HepG2 (cell line): Measurements from ENCODE around the gene PPP1R15A. TPM values are rescaled to one million over a fixed set of nuclear protein-coding genes. Genes with fewer than 3 reads are reported as not detected.
"Not testable (repeated sequence)": the region's sequence is repeated elsewhere in the genome, so short reads cannot be mapped to it uniquely, and the experiment has no call there.

ENCODE experiments used
- ATAC-seq: fragments of 200-7000 bp; cut with Tn5 transposase; 3 replicates; pipeline ENCODE4 v1.9.1; 2020; ENCODE audit warnings: mild to moderate bottlenecking, moderate library complexity
- BruUV-seq: library from RNA; stranded (reverse); fragments of 400-500 nt; replicated peaks from 2 replicates; lab custom pipeline; 2021; lab: Mats Ljungman, UMichigan
- CTCF ChIA-PET: fragments of 300-600 bp; formaldehyde crosslinking; extraction: SDS; loops from one replicate; lab custom pipeline; 2021; ENCODE audit warnings: low total read pairs, inconsistent platforms, low intra/inter-chr PET ratio; lab: Yijun Ruan, JAX
- POLR2A ChIA-PET: fragments of 350-600 bp; sonication (Branson Sonifier 250); formaldehyde crosslinking; loops from one replicate; lab custom pipeline; 2020; ENCODE audit warnings: antibody characterized with exemption, inconsistent platforms; lab: Yijun Ruan, JAX
- DNase-seq: peaks from one replicate; pipeline ENCODE4 v3.0.0-alpha.2; 2015; ENCODE audit warnings: low spot score
- FAIRE-seq: peaks from 3 replicates; lab custom pipeline; 2011; peaks lifted over from hg19 to GRCh38; lab: Jason Lieb, UNC
- H2AFZ ChIP-seq: one replicate; pipeline ENCODE4 v1.6.1; 2011; ENCODE audit warnings: low read length, inconsistent platforms
- H3K27ac ChIP-seq: fragments of 300-600 bp; 3 replicates; pipeline ENCODE4 v1.8.0; 2011; ENCODE audit warnings: mixed run types, mild to moderate bottlenecking, mixed read lengths, low read length, inconsistent platforms; ENCODE audit not compliant: insufficient read depth; ENCODE audit errors: extremely low read length
- H3K27me3 ChIP-seq, 2 experiments: fragments of 200-600 bp in 1 of 2; 2 replicates in 1 of 2; 3 replicates in 1 of 2; pipeline versions ENCODE4 v1.6.0 to v1.8.0; 2011; ENCODE audit warnings: low read length in 2 of 2, mild to moderate bottlenecking in 2 of 2, moderate library complexity in 2 of 2, inconsistent platforms in 1 of 2; ENCODE audit not compliant: insufficient read depth in 2 of 2, control insufficient read depth in 1 of 2
- H3K36me3 ChIP-seq, 2 experiments: fragments of 200-600 bp in 1 of 2; replicated peaks in 1 of 2; 2 replicates in 1 of 2; 3 replicates in 1 of 2; pipeline versions ENCODE4 v1.5.1 to v1.8.0; 2011; ENCODE audit warnings: low read length in 2 of 2, inconsistent platforms in 1 of 2; ENCODE audit not compliant: insufficient read depth in 2 of 2, control insufficient read depth in 1 of 2
- H3K4me1 ChIP-seq: 2 replicates; pipeline ENCODE4 v1.5.1; 2012; ENCODE audit warnings: low read length, inconsistent platforms; ENCODE audit not compliant: insufficient read depth
- H3K4me2 ChIP-seq: 2 replicates; pipeline ENCODE4 v1.6.0; 2011; ENCODE audit warnings: low read depth, low read length, inconsistent platforms
- H3K4me3 ChIP-seq, 3 experiments: fragments of 200-600 bp in 1 of 3; sonication (generic), shearing (Covaris generic) in 1 of 3; replicated peaks in 1 of 3; 2 replicates each; pipeline ENCODE4 v1.5.1; 2011 to 2016; ENCODE audit warnings: low read length in 3 of 3, inconsistent platforms in 2 of 3, low read depth in 2 of 3, mild to moderate bottlenecking in 2 of 3, control low read depth in 1 of 3, mixed read lengths in 1 of 3; ENCODE audit not compliant: insufficient read depth in 1 of 3
- H3K79me2 ChIP-seq: one replicate; pipeline ENCODE4 v1.6.1; 2011; ENCODE audit warnings: low read length, inconsistent platforms; ENCODE audit not compliant: insufficient read depth
- H3K9ac ChIP-seq: 2 replicates; pipeline ENCODE4 v1.6.0; 2011; ENCODE audit warnings: mild to moderate bottlenecking, low read depth, low read length, inconsistent platforms; ENCODE audit not compliant: insufficient read depth
- H3K9me3 ChIP-seq: 2 replicates; pipeline ENCODE4 v1.5.1; 2012; ENCODE audit warnings: mild to moderate bottlenecking, low read length
- H4K20me1 ChIP-seq: 2 replicates; pipeline ENCODE4 v1.6.0; 2011; ENCODE audit warnings: inconsistent platforms, mild to moderate bottlenecking, low read length, moderate library complexity; ENCODE audit not compliant: insufficient read depth
- AGO2 ChIP-seq: fragments of 200-400 bp; formaldehyde crosslinking; optimal IDR thresholded peaks from 2 replicates; pipeline ENCODE3; 2017; ENCODE audit warnings: mild to moderate bottlenecking, low read depth, low read length, moderate library complexity
- ARHGAP35 ChIP-seq: sonication (generic); formaldehyde crosslinking; IDR thresholded peaks from 2 replicates; pipeline ENCODE4 v1.9.0; 2022; ENCODE audit warnings: mild to moderate bottlenecking, inconsistent platforms, moderate library complexity, missing genetic modification reagents, borderline replicate concordance
- CREM ChIP-seq, 2 experiments: sonication (generic) in 1 of 2; formaldehyde crosslinking in 1 of 2; IDR thresholded peaks; 2 replicates each; pipeline versions ENCODE4 v1.4.0 to v1.6.1; 2016 to 2020; ENCODE audit warnings: antibody characterized with exemption in 1 of 2, mild to moderate bottlenecking in 1 of 2, missing genetic modification reagents in 1 of 2
- HCFC1 ChIP-seq: fragments of 150-350 bp; IDR thresholded peaks from 2 replicates; pipeline ENCODE4 v1.6.1; 2014; ENCODE audit warnings: low read depth, low read length
- ZNF577 ChIP-seq: sonication (generic); formaldehyde crosslinking; IDR thresholded peaks from 2 replicates; pipeline ENCODE4 v1.4.0; 2020; ENCODE audit warnings: mild to moderate bottlenecking, low read depth, missing genetic modification reagents, borderline replicate concordance
- ZNF615 ChIP-seq: sonication (generic); formaldehyde crosslinking; IDR thresholded peaks from 2 replicates; pipeline ENCODE4 v1.5.0; 2020; ENCODE audit warnings: mild to moderate bottlenecking, missing genetic modification reagents, borderline replicate concordance
- WGBS: methylation state at CpG from one replicate; pipeline ENCODE4 v1.1.6; 2017; ENCODE audit warnings: low lambda C conversion rate; 5-methylcytosine and 5-hydroxymethylcytosine counted together
- in situ Hi-C: cut with HindIII; loops from 2 replicates; pipeline ENCODE4 v1.10.0; 2017; ENCODE audit warnings: low pct_unique_long_range_greater_than_20kb; ENCODE audit not compliant: extremely low pct_ligation_motif_present
- intact Hi-C: fragments of 100-400 bp; cut with micrococcal nuclease; formaldehyde crosslinking; loops from one replicate; pipeline ENCODE4 v1.10.0; 2022; ENCODE audit not compliant: unreplicated experiment
- polyA plus RNA-seq, 8 experiments: library from polyadenylated mRNA; depleted of rRNA in 3 of 8; stranded (reverse) in 7 of 8; unstranded in 1 of 8; fragments of >200 nt; fragmentation: Illumina TruSeq in 4 of 8; extraction: Trizol in 4 of 8; gene quantifications; 2 replicates each; pipeline versions ENCODE4 v1.2.1 to v1.2.3, GENCODE V29; 2011 to 2016; ENCODE audit warnings: low read depth in 4 of 8, missing spikeins in 1 of 8, mixed read lengths in 1 of 8; ENCODE audit not compliant: insufficient read depth in 1 of 8
- total RNA-seq, 5 experiments: library from RNA; depleted of rRNA; stranded (reverse); fragments of >200 nt; fragmentation: Illumina TruSeq; extraction: Trizol; gene quantifications; 2 replicates each; pipeline ENCODE4 v1.2.3, GENCODE V29; 2016; ENCODE audit warnings: low read depth in 1 of 5

PPP1R15A gene
- total and polyA plus RNA-seq, 2 of the 13 experiments (the other 11 are each of a cell fraction or from before 2014, with no cell fraction given), result 15.6 to 18.5 TPM

- TF ChIP-seq CREM (IDR thresholded peaks at IDR 0.05) (peak; percentile 60; the same call in 1 of the 2 replicates), CREM (CRISPR knock-in tag; IDR thresholded peaks at IDR 0.05) (no peak), HCFC1 (peak; percentile 76), ZNF615 (CRISPR knock-in tag) (no peak)
Measured at GRCh38 chr19:48918801-48919247, 46.6 kb downstream of the PPP1R15A start (continued).

DNA sequence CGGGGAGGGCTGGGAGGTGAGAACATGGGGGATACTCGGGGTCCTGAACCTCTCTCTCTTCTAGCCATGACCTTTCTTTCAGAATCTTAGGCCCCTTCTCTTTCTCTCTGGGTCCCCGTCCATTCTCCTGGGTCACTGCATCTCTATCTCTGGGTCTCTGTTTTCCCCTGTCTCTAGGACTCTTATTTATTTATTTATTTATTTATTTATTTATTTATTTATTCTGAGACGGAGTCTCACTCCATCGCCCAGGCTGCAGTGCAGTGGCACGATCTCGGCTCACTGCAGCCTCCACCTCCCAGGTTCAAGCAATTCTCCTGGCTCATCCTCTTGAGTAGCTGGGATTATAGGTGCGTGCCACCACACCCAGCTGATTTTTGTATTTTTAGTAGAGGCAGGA, 47.0 kb downstream of the PPP1R15A start:
- BruUV-seq, H3K9me3 ChIP-seq, H3K27me3 ChIP-seq, H3K4me3 ChIP-seq, CTCF ChIA-PET, H4K20me1 ChIP-seq, FAIRE-seq, intact Hi-C loops, H3K27ac ChIP-seq, in situ Hi-C loops, H2AFZ ChIP-seq, H3K79me2 ChIP-seq, H3K4me2 ChIP-seq, DNase-seq, H3K9ac ChIP-seq, H3K4me1 ChIP-seq, ATAC-seq: not testable (repeated sequence)
- POLR2A ChIA-PET, result interaction anchor here (0.6 to 0.9 kb wide), 4 partner anchors 45 to 112 kb away, joined by 3 to 4 read pairs (median 4); no protein-coding TSS in a partner anchor
- 96% methylated on average over 7 of the region's 8 CpGs for WGBS
- peaks cover 7 to 35% of the 10 kb centered on the region in 2 experiments; a peak in 4 of 5 replicates for H3K36me3 ChIP-seq

DNA sequence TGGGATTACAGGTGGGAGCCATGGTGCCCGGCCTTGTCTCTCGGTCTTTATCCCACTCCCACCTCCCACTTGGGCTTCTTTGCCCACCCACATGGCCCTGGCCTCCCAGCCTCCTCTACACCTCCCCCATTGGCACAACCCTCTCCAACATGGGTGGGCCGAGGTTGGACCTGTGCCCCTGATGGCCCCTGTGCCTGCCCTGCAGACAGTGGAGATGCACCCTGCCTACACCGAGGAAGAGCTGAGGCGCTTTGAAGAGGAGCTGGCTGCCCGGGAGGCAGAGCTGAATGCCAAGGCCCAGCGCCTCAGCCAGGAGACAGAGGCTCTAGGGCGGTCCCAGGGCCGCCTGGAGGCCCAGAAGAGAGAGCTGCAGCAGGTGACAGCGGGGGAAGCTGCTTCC, 48.7 kb downstream of the PPP1R15A start:
- no peak overlapping the region for H3K4me3 ChIP-seq
- in situ Hi-C loops, result no loop called here
- ATAC-seq (no peak; the same call in 2 of the 3 replicates), DNase-seq (no peak), FAIRE-seq (no peak)
- TF ChIP-seq AGO2, result peak; percentile 20
- TF ChIP-seq ZNF577 (CRISPR knock-in tag), result no peak
- TF ChIP-seq ARHGAP35, result no peak
- TF ChIP-seq, all 625 proteins: peak for 1
- no peaks in the 10 kb centered on the region for H3K79me2 ChIP-seq
- intact Hi-C loops, result no loop called here
- peaks cover 5 to 25% of the 10 kb centered on the region in 2 experiments; a peak in 4 of 5 replicates for H3K36me3 ChIP-seq
- no peaks in the 10 kb centered on the region for H3K9me3 ChIP-seq
- no peak overlapping the region for H2AFZ ChIP-seq
- no peak overlapping the region for H3K9ac ChIP-seq
- H3K27ac ChIP-seq, result no peak overlapping the region
- no peaks in the 10 kb centered on the region for H3K4me1 ChIP-seq
- WGBS, result 76% methylated on average over 7 of the region's 10 CpGs
- H4K20me1 ChIP-seq, result no peaks in the 10 kb centered on the region
- BruUV-seq, result no TSS peak
- CTCF ChIA-PET, result no interaction called here
- no peak overlapping the region for H3K4me2 ChIP-seq
- no peaks in the 10 kb centered on the region for H3K27me3 ChIP-seq
- POLR2A ChIA-PET, result no interaction called here
